Activated CD4-positive, alpha-beta memory T cell treated with anti-CD3 and anti-CD28 coated beads, Interleukin-2, amount 10 ng/mL, durations not matched to agents 7 days and 5 days (primary cell): ENCODE measurements around the gene ZNF536. TPM values are rescaled to one million over a fixed set of nuclear protein-coding genes. Genes with fewer than 3 reads are reported as not detected.

Experiments
- CTCF ChIA-PET: fragments of 350-600 bp; sonication (Branson Sonifier 250); formaldehyde crosslinking; loops from one replicate; lab custom pipeline; 2021; ENCODE audit warnings: antibody characterized with exemption, inconsistent platforms; lab: Charles Lee
- POLR2A ChIA-PET: fragments of 350-600 bp; sonication (Branson Sonifier 250); formaldehyde crosslinking; loops from one replicate; lab custom pipeline; 2021; ENCODE audit warnings: antibody characterized with exemption; lab: Charles Lee
- DNase-seq: peaks from one replicate; pipeline ENCODE4 v3.0.0-alpha.2; 2020
- H3K27ac Mint-ChIP-seq: one replicate; pipeline ENCODE4 v1.8.0; 2021; ENCODE audit warnings: mild to moderate bottlenecking, mixed read lengths
- H3K27me3 Mint-ChIP-seq: one replicate; pipeline ENCODE4 v1.8.0; 2021; ENCODE audit warnings: mixed read lengths
- H3K36me3 Mint-ChIP-seq: one replicate; pipeline ENCODE4 v1.8.0; 2021; ENCODE audit warnings: low read depth, mixed read lengths
- H3K4me1 Mint-ChIP-seq: one replicate; pipeline ENCODE4 v1.8.0; 2021; ENCODE audit warnings: mixed read lengths
- H3K4me3 Mint-ChIP-seq: one replicate; pipeline ENCODE4 v1.8.0; 2021; ENCODE audit warnings: mild to moderate bottlenecking, mixed read lengths
- H3K9me3 Mint-ChIP-seq: one replicate; pipeline ENCODE4 v1.8.0; 2021; ENCODE audit warnings: mixed read lengths
- total RNA-seq, 2 experiments: library from RNA; stranded (reverse); gene quantifications; one replicate each; pipeline ENCODE4 v1.2.3, GENCODE V29; 2021

Gene ZNF536
- total RNA-seq, 2 experiments from 2014 or later: not detected

GRCh38 chr19:30565636-30566035, 193.5 kb downstream of the ZNF536 start:
- DNase-seq: no peak
- Mint-ChIP-seq H3K36me3 (no peaks in the 10 kb centered on the region), H3K9me3 (no peaks in the 10 kb centered on the region), H3K27ac (no peak overlapping the region), H3K4me1 (no peaks in the 10 kb centered on the region), H3K4me3 (no peak overlapping the region), H3K27me3 (no peaks in the 10 kb centered on the region)
- POLR2A ChIA-PET: no interaction called here
- CTCF ChIA-PET: no interaction called here

GRCh38 chr19:30566681-30567420, 194.7 kb downstream of the ZNF536 start:
- H3K4me1 Mint-ChIP-seq: no peaks in the 10 kb centered on the region
- POLR2A ChIA-PET: no interaction called here
- no peak for DNase-seq
- CTCF ChIA-PET: no interaction called here
- no peak overlapping the region for H3K4me3 Mint-ChIP-seq
- H3K27ac Mint-ChIP-seq: no peak overlapping the region
- no peaks in the 10 kb centered on the region for H3K27me3 Mint-ChIP-seq
- no peaks in the 10 kb centered on the region for H3K36me3 Mint-ChIP-seq
- H3K9me3 Mint-ChIP-seq: no peaks in the 10 kb centered on the region

GRCh38 chr19:30567536-30568232, 195.5 kb downstream of the ZNF536 start:
- H3K4me3 Mint-ChIP-seq: no peak overlapping the region
- H3K4me1 Mint-ChIP-seq: no peaks in the 10 kb centered on the region
- H3K9me3 Mint-ChIP-seq: no peaks in the 10 kb centered on the region
- POLR2A ChIA-PET: no interaction called here
- CTCF ChIA-PET: no interaction called here
- no peaks in the 10 kb centered on the region for H3K36me3 Mint-ChIP-seq
- no peak for DNase-seq
- no peak overlapping the region for H3K27ac Mint-ChIP-seq
- H3K27me3 Mint-ChIP-seq: no peaks in the 10 kb centered on the region

GRCh38 chr19:30570194-30570593, 198.0 kb downstream of the ZNF536 start:
- CTCF ChIA-PET: no interaction called here

GRCh38 chr19:30577551-30578105, 205.4 kb downstream of the ZNF536 start:
- ChIA-PET POLR2A (no interaction called here), CTCF (no interaction called here)
- Mint-ChIP-seq H3K4me1 (no peaks in the 10 kb centered on the region), H3K27me3 (no peaks in the 10 kb centered on the region), H3K9me3 (no peaks in the 10 kb centered on the region), H3K36me3 (no peaks in the 10 kb centered on the region), H3K4me3 (no peak overlapping the region), H3K27ac (no peak overlapping the region)
- DNase-seq: no peak

More at GRCh38 chr19:30570194-30570593, 198.0 kb downstream of the ZNF536 start:
- POLR2A ChIA-PET: no interaction called here
- Mint-ChIP-seq H3K36me3 (no peaks in the 10 kb centered on the region), H3K27ac (no peak overlapping the region), H3K27me3 (no peaks in the 10 kb centered on the region), H3K4me1 (no peaks in the 10 kb centered on the region), H3K4me3 (no peak overlapping the region), H3K9me3 (no peaks in the 10 kb centered on the region)
- no peak for DNase-seq

DNA sequence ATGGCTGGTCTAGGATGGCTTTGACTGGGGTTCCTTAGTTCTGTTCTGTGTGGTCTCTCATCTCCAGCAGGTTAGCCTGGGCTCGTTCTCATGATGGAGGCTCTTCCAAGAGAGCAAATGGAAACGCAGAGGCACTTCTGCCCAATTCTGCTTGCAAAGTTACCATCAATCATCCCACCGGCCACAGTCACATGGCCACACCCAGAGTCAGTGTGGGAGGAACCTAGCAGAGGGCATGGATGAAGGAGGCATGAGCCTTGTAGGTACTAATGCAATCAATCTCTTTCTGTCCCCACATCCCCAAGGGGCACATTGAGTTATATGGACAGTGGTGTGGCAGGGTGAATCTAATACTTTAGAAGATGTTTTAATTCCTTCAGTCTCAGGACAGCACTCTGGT, 207.2 kb downstream of the ZNF536 start:
- CTCF ChIA-PET: no interaction called here
- H3K36me3 Mint-ChIP-seq: no peaks in the 10 kb centered on the region
- POLR2A ChIA-PET: no interaction called here
- no peak overlapping the region for H3K27ac Mint-ChIP-seq
- no peaks in the 10 kb centered on the region for H3K9me3 Mint-ChIP-seq
- no peak overlapping the region for H3K4me3 Mint-ChIP-seq
- no peaks in the 10 kb centered on the region for H3K27me3 Mint-ChIP-seq
- H3K4me1 Mint-ChIP-seq: no peaks in the 10 kb centered on the region
- no peak for DNase-seq

- no peaks in the 10 kb centered on the region for H3K9me3 Mint-ChIP-seq
- ChIA-PET CTCF (no interaction called here), POLR2A (no interaction called here)
- H3K4me3 Mint-ChIP-seq: no peak overlapping the region
- no peak overlapping the region for H3K27ac Mint-ChIP-seq
- no peaks in the 10 kb centered on the region for H3K36me3 Mint-ChIP-seq
- H3K27me3 Mint-ChIP-seq: no peaks in the 10 kb centered on the region
- no peaks in the 10 kb centered on the region for H3K4me1 Mint-ChIP-seq
- DNase-seq: no peak
Measured at GRCh38 chr19:30580673-30581072, 208.5 kb downstream of the ZNF536 start.

DNA sequence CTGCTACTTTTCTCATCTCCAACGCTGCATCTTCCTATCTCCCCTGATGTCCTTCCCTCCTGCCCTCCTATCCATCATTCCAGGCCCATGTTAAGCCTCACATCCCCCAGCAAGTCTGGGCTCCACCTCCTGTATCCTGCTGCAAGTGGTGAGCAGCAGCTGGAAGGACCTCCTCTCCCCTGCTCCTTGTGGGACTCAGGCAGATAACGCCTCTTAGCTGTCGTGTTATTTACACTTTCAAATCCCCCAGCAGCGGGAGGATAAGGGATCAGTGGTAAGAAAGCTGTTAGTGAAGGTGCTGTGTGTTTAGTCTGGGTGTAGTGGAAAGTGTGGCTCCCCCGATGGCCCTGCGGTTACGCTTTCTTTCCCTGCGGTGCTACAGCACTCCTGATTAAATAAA, 211.9 kb downstream of the ZNF536 start:
- POLR2A ChIA-PET: no interaction called here
- CTCF ChIA-PET: no interaction called here
- H3K36me3 Mint-ChIP-seq: no peaks in the 10 kb centered on the region
- H3K4me1 Mint-ChIP-seq: no peaks in the 10 kb centered on the region
- no peak overlapping the region for H3K27ac Mint-ChIP-seq
- no peak overlapping the region for H3K4me3 Mint-ChIP-seq
- no peak for DNase-seq
- no peaks in the 10 kb centered on the region for H3K27me3 Mint-ChIP-seq
- H3K9me3 Mint-ChIP-seq: no peaks in the 10 kb centered on the region

- POLR2A ChIA-PET: no interaction called here
- no peaks in the 10 kb centered on the region for H3K36me3 Mint-ChIP-seq
- CTCF ChIA-PET: no interaction called here
- no peak overlapping the region for H3K4me3 Mint-ChIP-seq
- DNase-seq: no peak
- H3K9me3 Mint-ChIP-seq: no peaks in the 10 kb centered on the region
- no peaks in the 10 kb centered on the region for H3K27me3 Mint-ChIP-seq
- no peaks in the 10 kb centered on the region for H3K4me1 Mint-ChIP-seq
- no peak overlapping the region for H3K27ac Mint-ChIP-seq
Measured at GRCh38 chr19:30587869-30588268, 215.7 kb downstream of the ZNF536 start.

DNA sequence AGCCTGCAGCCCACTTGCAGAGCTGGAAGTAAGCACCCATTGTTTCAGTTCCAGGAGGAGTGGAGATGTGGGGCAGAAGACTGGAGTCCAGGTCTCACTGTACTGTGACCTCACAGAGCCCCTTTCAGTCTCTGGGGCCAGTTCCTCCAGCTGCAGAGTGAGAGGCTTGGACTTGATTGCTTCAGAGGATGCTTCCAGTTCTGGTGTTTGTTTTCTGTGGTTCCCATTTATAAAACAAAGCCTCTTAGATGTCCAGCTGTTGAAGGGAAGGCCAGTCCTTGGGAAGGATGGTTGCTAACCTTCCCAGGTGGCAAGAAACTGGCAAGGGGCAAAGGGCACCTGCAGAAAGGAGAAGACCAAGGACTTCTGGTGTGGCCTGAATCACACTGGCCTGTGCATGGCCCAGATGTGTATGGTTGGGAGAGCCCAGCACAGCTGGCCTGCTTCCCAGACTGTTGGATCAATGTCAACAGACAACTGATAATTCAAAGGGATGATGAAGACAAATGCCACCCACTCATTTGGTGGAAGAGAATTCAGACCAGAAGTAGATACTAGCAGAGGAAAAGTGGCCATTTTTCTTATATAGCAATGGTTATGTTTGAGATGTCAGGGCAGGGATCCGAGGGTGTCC, 218.5 kb downstream of the ZNF536 start:
- Mint-ChIP-seq H3K4me1 (no peaks in the 10 kb centered on the region), H3K36me3 (no peaks in the 10 kb centered on the region), H3K27ac (no peak overlapping the region), H3K27me3 (no peaks in the 10 kb centered on the region), H3K9me3 (no peaks in the 10 kb centered on the region), H3K4me3 (no peak overlapping the region)
- POLR2A ChIA-PET: no interaction called here
- CTCF ChIA-PET: no interaction called here
- no peak for DNase-seq

DNA sequence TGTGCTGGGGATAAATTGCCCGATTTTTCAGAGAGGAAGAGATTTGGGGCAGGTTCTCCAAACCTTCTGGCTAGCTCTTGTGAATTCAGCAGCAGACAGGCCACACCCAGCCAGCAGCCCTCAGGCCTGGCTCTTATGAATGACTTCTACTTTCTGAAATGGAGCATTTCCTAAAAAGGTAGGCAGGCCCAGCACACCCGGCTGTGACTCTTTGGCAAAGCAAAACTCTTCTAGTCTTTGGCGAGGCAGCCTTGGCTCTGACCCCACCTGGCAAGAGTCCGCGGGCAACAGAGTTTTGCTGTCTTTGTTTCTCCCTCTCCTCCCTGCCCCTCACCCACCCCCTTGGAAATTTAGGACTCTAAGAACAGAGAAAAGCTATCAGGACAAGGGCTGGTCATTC, 221.2 kb downstream of the ZNF536 start:
- CTCF ChIA-PET: no interaction called here
- no peak overlapping the region for H3K4me3 Mint-ChIP-seq
- H3K36me3 Mint-ChIP-seq: no peaks in the 10 kb centered on the region
- H3K27me3 Mint-ChIP-seq: peaks cover 1% of the 10 kb centered on the region
- POLR2A ChIA-PET: no interaction called here
- H3K27ac Mint-ChIP-seq: no peak overlapping the region
- no peak for DNase-seq
- no peaks in the 10 kb centered on the region for H3K4me1 Mint-ChIP-seq
- no peaks in the 10 kb centered on the region for H3K9me3 Mint-ChIP-seq

DNA sequence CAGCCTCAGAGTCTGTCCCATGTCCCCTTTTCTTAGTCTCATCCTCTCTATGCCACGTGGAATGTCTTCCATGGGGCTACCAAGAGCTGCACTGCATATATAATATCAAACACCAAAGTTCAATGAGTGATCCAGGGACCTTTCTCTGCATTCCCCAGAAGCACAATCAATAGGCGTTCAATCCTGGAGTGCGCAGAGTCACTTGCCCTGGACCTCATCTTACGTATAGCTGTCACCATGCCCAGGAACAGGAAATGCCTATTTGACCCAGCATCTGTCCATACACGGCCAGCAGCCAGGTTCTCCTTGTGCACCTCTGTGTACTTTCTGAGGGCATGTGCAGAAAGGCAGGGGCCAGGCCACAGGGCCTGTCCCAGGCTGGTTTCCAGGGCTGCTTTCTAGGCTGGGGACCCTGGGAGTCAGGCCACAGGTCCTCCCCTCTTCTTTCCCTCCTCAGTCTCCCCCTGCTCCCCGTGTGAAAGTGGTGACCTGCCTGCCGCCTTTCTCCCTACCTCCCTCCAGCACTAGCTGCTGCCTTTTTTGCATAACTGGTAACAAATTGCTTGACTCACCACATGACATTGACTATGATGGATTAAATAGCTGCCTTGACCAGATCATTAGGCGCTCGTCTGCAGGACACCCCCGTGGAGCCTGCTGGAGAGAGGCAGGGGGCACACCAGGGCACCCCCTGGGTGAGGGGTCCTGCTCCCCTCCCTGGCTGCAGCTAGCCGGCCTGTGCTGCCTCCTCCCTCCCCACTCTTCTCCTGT, 222.0 kb downstream of the ZNF536 start:
- no peak overlapping the region for H3K27ac Mint-ChIP-seq
- CTCF ChIA-PET: no interaction called here
- no peak overlapping the region for H3K4me3 Mint-ChIP-seq
- H3K4me1 Mint-ChIP-seq: no peaks in the 10 kb centered on the region
- DNase-seq: no peak
- H3K27me3 Mint-ChIP-seq: peaks cover 1% of the 10 kb centered on the region
- no peaks in the 10 kb centered on the region for H3K9me3 Mint-ChIP-seq
- H3K36me3 Mint-ChIP-seq: no peaks in the 10 kb centered on the region
- POLR2A ChIA-PET: no interaction called here

DNA sequence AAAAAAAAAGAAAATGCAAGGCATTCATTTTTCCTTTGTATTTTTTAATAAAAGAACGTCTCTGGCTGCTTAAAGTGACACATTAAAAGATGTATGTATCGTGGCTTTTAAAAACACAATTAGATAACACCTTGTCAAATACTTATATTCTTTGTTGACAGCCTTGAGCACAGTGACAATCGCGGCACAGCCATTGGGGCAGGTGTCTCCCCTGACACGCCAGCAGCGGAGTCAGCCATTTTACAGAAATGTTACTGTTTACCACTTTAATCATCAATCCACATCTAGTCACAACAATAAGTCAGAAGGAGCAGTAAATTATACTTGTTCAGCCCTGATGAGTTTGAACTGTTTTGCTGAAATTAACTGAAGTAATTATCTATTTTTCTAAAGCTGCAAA, 224.1 kb downstream of the ZNF536 start:
- H3K36me3 Mint-ChIP-seq: no peaks in the 10 kb centered on the region
- ChIA-PET CTCF (interaction anchor here (0.6 kb wide), 1 partner anchor 13 kb away, joined by 3 read pairs; no protein-coding TSS in a partner anchor), POLR2A (no interaction called here)
- no peak overlapping the region for H3K27ac Mint-ChIP-seq
- no peak for DNase-seq
- no peaks in the 10 kb centered on the region for H3K9me3 Mint-ChIP-seq
- H3K4me3 Mint-ChIP-seq: no peak overlapping the region
- peaks cover 1% of the 10 kb centered on the region for H3K27me3 Mint-ChIP-seq
- H3K4me1 Mint-ChIP-seq: no peaks in the 10 kb centered on the region
